Activated CD8-positive, alpha-beta memory T cell treated with anti-CD3 and anti-CD28 coated beads for 36 hours (primary cell): ENCODE results near the gene CAPN3. TPM values are rescaled to one million over a fixed set of nuclear protein-coding genes. Genes with fewer than 3 reads are reported as not detected.
"Not testable (repeated sequence)": the region's sequence is repeated elsewhere in the genome, so short reads cannot be mapped to it uniquely, and the experiment has no call there.

Experiments used
- CTCF ChIA-PET: fragments of 350-600 bp; sonication (Branson Sonifier 250); formaldehyde crosslinking; loops from one replicate; lab custom pipeline; 2021; ENCODE audit warnings: antibody characterized with exemption; lab: Charles Lee
- POLR2A ChIA-PET: fragments of 350-600 bp; sonication (Branson Sonifier 250); formaldehyde crosslinking; loops from one replicate; lab custom pipeline; 2021; ENCODE audit warnings: antibody characterized with exemption; lab: Charles Lee
- total RNA-seq, 2 experiments: library from RNA; stranded (reverse); gene quantifications; one replicate each; pipeline ENCODE4 v1.2.3, GENCODE V29; 2021

Gene CAPN3
- total RNA-seq = 1 to 10 TPM; 2.5 to 3.2 TPM

DNA sequence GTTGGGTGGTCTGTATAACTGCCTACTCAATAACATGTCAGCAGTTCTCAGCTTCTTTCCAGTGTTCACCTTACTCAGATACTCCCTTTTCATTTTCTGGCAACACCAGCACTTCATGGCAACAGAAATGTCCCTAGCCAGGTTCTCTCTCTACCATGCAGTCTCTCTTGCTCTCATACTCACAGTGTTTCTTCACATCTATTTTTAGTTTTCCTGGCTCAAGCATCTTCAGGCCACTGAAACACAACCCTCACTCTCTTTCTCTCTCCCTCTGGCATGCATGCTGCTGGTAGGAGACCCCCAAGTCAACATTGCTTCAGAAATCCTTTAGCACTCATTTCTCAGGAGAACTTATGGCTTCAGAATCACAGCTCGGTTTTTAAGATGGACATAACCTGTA is at the start of gene CAPN3:
CAPN3 (plus strand) TSS at position 253 of the 400 bp plus-strand sequence. CDS start 305 bp downstream, outside the sequence.
- ChIA-PET POLR2A (no interaction called here), CTCF (no interaction called here)

DNA sequence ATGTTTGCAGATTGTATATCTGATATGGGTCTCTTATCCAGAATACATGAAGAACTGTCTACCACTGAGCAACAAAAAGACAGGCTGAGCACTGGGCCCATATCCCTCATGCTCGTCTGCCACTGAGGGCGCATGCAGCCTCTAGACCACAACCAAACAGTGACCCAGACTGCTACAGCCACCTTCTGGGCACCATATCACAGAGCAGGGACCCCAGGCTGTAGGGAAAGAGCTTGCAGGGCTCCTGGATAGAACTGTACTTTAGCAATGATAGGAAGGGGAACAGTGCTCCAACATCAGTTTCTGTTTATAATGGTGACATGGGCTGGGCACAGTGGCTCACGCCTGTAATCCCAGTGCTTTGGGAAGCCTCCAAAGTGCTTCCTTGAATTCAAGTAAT is 45.8 kb upstream of the CAPN3 start:
- CTCF ChIA-PET = no interaction called here
- POLR2A ChIA-PET = interaction anchor here (0.6 kb wide), 1 partner anchor 99 kb away, joined by 3 read pairs; no protein-coding TSS in a partner anchor

DNA sequence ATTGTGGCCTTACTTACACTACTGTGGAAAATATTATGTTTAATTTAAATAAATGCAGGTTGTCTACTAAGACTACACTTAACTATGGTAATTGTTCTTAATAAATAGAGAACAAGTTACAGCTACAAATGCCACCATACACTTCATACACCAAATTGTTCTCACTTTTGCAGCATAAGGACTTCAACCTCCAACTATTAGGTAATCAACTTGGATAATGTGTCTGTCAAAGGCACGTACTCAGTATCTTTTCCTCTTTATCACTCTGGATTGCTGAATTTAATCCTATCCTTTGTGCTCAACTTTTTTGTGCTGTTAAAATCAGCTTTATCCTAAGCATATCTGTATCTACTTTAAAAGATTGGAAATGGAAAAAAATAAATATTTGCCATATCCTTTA is 44.5 kb upstream of the CAPN3 start:
- ChIA-PET CTCF (no interaction called here), POLR2A (no interaction called here)

DNA sequence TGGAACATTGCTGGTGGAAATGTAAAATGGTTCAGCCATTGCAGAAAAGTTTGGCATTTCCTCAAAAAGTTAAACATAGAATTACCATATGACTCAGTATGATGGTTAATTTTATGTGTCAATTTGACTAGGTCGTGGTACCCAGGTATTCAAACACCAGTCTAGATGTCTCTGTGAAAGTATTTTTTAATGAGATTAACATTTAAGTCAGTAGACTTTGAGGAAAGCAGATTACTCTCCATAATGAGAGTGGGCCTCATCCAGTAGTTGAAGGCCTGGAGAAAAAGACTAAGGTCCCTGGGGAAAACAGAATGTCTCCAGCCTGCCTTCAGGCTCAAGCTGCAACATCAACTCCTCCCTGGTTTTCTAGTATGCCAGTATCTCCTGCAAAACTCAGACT is 43.8 kb upstream of the CAPN3 start:
- CTCF ChIA-PET = no interaction called here

DNA sequence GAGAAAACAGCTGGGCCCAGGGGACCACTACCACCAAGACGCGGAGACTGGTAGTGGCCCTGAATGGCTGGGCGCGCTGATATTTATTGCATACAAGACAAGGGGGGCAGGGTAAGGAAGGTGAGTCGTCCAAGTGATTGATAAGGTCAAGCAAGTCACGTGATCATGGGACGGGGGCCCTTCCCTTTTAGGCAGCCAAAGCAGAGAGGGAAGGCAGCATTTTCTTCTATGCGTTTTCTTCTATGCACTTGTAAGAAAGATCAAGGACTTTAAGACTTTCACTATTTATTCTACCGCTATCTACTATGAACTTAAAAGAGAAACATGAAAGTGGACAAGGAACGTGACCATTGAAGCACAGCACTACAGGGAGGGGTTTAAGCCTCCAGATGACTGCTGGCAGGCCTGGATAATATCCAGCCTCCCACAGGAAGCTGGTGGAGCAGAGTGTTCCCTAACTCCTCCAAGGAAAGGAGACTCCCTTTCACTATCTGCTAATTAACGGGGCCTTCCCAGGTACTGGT is 43.0 kb upstream of the CAPN3 start:
- CTCF ChIA-PET, POLR2A ChIA-PET: not testable (repeated sequence)

More for the DNA sequence above, 43.8 kb upstream of the CAPN3 start:
- POLR2A ChIA-PET = no interaction called here

DNA sequence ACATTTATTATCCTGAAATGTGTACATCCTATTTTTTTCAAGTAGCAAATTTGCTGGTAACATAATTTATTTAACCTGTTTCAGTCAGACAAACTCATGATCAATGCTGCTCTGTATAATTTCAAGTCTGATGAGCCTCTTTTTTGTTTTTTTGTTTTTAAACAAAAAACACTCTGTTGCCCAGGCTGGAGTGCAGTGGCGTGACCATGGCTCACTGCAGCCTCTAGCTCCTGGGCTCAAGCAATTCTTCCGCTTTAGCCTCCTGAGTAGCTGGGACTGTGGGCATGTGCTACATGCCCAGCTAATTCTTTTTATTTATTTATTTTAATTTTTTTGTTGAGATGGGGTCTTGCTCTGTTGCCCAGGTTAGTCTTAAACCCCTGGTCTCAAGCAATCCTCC is 40.1 kb upstream of the CAPN3 start:
- ChIA-PET CTCF (no interaction called here), POLR2A (no interaction called here)

DNA sequence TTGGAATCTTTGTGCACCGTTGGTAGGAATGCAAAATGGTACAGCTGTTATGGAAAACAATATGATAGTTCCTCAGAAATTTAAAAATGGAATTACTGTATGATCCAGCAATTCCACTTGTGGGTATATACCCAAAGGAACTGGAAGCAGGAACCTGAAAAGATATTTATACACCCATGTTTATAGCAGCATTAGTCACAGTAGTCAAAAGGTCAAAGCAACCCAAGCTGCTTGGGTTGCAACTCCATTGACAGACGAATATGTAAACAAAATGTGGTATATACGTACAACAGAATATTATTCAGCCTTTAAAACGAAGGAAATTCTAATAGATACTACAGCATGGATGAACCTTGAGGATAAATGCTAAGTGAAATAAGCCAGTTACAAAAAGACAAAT is 35.0 kb upstream of the CAPN3 start:
- CTCF ChIA-PET = no interaction called here
- POLR2A ChIA-PET = no interaction called here

DNA sequence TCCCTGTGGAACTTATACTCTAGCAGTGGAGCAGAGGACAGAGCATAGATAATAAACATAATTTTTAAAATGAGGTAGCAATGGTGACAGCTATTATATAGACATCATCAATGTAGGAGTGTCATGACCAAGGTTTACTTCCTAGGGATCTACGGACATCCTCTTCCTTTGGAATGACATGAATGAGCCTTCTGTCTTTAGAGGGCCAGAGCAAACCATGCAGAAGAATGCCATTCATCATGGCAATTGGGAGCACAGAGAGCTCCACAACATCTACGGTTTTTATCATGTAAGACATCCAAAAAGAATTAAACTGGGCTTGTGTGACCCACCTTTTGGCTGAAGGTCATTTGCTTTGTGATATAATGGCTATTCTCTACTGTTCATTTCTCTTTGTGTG is 30.1 kb upstream of the CAPN3 start:
- ChIA-PET CTCF (no interaction called here), POLR2A (no interaction called here)

DNA sequence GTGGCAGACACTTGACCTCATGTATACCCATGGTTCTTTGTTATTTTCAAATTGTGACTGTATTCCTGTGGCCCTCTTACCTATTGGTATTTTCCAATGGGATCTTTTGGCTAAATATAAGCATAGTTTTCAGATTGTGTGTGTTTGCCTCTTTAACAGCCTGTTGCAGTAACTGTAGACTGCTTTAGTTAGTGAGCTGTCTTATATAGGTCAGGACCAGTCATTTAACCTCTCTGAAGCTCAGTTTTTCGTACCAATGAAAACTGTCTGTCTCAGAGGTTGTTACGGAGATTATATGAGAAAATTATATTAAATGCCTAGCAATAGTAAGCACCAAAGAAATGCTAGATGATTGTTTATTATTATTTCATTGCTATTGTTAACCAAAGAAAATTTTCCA is 29.3 kb upstream of the CAPN3 start:
- ChIA-PET POLR2A (no interaction called here), CTCF (no interaction called here)

DNA sequence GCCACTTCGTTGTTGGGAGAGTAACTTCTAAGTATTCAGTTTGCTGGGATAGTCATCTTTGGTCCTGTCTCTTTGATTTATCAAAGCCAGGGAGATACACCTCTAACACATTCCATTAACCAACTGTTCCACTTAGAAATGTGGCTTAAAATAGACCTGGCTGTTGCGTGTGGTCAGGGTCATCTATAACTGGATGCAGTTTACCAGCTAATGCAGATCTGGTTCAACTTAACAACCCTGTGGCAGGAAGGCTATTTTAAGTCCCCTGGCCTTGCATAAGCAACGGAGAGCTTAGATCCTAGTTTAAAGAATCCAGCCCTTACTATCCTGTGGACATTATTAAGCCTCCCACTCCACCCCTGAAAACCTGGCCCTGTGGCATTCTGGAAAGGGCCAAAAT is 28.1 kb upstream of the CAPN3 start:
- CTCF ChIA-PET = interaction anchor here (0.7 kb wide), 1 partner anchor 78 kb away, joined by 4 read pairs; no protein-coding TSS in a partner anchor

DNA sequence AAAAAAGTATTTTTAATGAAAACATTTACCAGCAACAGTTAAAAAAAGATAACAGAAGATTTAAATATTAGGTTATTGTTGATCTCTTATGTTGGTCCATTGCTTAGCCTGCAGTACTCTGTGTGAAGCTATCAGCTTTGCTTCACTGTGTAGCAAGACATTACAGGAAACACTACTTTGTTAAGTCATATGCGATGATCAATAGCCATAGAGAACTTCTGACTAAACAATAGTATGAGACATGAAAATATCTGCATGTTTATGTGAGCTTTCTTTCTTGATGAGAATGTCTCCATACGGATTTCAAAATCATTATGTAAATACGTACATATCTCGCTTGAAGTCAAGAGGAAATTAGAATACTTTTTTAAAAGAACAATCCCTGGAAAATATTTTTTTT is 27.0 kb upstream of the CAPN3 start:
- POLR2A ChIA-PET = no interaction called here
- CTCF ChIA-PET = no interaction called here

More for the DNA sequence above, 28.1 kb upstream of the CAPN3 start:
- POLR2A ChIA-PET = no interaction called here

DNA sequence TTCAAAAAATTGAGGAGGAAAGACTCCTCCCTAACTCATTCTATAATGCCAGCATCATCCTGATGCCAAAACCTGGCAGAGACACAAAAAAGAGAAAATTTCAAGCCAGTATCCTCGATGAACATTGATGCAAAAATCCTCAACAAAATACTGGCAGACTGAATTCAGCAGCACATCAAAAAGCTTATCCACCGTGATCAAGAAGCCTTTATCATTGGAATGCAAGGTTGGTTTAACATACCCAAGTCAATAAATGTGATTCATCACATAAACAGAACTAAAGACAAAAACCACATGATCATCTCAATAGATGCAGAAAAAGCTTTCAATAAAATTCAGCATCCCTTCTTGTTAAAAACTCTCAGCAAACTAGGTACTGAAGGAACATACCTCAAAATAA is 24.2 kb upstream of the CAPN3 start:
- ChIA-PET POLR2A (no interaction called here), CTCF (interaction anchor here (1.2 kb wide), 1 partner anchor 137 kb away, joined by 3 read pairs; no protein-coding TSS in a partner anchor)

DNA sequence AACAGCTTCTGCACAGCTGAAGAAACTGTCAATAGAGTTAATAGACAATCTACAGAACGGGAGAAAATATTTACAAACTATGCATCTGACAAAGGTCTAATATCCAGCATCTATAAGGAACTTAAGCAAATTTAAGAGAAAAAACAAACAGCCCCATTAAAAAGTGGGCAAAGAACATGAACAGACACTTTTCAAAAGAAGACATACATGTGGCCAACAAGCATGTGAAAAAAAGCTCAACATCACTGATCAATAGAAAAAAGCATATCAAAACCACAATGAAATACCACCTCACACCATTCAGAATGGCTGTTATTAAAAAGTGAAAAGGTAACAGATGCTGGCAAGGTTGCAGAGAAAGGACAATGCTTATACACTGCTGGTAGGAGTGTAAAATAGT is 22.7 kb upstream of the CAPN3 start:
- CTCF ChIA-PET = interaction anchor here (0.7 kb wide), 1 partner anchor 359 kb away, joined by 3 read pairs; no protein-coding TSS in a partner anchor
- POLR2A ChIA-PET = not testable (repeated sequence)

DNA sequence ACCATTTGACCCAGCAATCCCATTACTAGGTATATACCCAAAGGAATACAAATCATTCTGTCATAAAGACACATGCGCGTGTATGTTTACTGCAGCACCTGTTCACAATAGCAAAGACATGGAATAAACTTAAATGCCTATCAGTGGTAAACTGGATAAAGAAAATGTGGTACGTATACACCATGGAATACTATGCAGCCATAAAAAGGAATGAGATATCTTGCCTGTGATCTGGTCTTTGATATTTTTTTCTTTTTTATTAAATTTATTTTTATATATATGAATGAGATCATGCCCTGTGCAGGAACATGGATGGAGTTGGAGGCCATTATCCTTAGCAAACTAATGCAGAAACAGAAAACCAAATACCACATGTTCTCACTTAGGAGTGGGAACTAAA is 22.2 kb upstream of the CAPN3 start:
- CTCF ChIA-PET, POLR2A ChIA-PET: not testable (repeated sequence)

DNA sequence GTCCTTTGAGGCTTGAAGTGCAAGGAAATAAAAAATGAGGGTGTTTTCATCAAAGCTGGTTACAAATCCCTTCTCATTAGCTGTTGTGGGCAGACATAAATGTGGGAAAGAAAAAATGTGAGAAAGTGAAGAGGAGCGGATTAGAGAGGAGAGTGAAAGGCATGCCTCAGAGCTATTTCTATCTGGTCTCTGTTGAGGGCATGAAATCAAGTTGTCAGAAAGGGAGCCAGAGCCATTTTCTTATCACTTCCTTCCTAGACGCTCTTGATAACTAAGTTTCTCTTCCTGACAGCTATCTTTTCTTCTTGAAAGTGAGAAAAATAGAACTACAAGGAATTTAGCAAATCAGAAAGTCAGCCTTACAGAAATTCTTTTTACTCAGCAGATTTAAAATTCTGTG is 20.8 kb upstream of the CAPN3 start:
- ChIA-PET POLR2A (no interaction called here), CTCF (no interaction called here)

DNA sequence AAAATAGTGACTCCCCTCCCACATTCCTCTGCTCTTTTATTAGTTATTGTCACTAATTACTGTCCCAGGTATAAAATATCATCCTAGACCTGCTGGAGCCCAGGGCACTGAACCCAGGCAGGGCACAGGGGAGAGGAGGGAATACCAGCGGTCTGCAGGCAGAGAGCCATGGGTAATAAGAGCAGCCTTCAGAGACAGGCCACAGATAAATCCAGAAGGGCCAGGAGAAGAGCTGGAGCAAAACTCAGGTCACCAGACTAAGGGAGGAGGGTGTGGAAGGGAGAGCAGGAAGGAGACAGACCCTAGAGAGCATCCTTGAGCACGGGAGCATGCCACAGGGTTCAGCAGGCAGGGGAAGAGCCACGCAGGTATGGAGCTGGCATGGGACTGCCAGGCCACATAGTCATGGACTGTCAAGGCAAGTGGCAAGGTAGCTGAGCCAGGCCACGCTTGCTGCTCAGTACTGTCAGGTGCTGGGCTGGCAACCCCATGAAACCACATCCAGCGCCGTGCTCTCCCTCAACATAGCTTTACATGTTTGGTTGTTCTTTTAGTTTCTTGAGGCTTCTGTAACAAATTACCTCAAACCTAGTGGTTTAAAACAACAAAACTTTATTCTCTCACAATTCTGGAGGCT is 15.6 kb upstream of the CAPN3 start:
- POLR2A ChIA-PET = no interaction called here
- CTCF ChIA-PET = interaction anchor here (0.5 kb wide), 1 partner anchor 1200 kb away, joined by 4 read pairs; no protein-coding TSS in a partner anchor

DNA sequence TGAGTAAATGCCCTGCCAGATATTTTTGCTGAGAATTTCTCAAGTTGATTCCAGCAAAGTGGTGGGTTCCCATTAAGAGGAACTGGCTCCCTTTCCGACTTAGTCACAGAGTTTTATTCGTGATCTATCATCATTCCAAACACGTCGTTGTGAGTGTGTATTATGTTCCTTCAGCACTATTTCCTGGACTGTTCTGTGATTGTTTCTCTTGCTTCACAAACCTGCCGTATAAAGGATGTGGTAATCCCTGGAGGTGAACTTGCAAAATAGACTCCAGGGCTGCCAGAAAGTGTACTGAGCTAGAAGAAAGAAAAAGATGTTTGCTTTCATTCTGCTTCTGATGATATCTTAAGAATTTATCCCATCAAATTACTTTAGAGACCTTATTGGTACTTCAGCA is 14.5 kb upstream of the CAPN3 start:
- ChIA-PET POLR2A (no interaction called here), CTCF (no interaction called here)

DNA sequence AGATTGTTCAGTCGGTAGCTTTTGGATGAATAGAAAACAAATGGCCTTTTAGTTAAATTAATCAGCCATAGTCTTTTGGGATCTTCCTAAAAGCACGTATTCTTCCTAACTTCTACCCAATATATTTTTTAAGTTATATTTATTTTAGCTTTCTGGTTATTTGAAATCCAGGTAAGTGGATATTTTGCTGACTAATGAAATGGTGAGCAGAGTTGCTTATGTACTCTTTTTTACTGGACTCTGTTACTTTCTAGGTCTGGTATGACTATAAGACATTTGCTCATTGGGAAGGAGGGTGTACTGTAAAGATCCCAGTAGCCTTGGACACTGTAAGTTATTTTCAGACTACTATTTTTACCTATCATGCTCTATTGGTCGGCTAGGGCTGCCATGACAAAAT is 13.8 kb upstream of the CAPN3 start:
- ChIA-PET CTCF (no interaction called here), POLR2A (no interaction called here)

DNA sequence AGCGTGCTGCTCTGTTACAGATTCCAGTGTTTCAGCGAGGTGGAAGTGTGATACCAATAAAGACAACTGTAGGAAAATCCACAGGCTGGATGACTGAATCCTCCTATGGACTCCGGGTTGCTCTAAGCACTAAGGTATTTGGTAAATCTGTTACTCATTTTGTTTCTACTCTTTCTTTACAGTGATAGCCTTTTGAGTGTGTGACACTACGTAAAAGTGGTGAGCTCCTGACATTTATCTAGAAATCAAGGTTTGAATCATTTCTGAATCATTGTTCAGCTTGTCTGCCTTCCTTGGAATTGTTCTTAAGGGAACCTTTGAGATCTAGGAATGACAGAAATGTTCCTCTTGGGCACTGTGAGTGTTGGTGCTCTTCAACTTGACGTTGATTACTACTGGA is 11.2 kb upstream of the CAPN3 start:
- POLR2A ChIA-PET = no interaction called here
- CTCF ChIA-PET = no interaction called here

DNA sequence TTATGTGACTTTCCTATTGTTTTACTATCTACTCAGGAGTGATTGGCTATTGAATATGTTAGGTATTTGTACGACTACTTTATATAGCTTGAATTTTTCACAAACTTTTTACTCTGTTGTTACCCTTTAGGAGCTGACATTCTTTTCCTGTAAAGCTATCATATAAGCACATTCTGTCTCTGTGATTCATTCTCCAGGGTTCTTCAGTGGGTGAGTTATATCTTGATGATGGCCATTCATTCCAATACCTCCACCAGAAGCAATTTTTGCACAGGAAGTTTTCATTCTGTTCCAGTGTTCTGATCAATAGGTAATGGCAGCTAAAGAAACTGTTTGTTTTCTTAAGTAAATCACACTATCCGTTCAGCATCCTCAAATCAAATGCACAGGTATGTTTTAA is 10.1 kb upstream of the CAPN3 start:
- CTCF ChIA-PET = no interaction called here
- POLR2A ChIA-PET = no interaction called here

DNA sequence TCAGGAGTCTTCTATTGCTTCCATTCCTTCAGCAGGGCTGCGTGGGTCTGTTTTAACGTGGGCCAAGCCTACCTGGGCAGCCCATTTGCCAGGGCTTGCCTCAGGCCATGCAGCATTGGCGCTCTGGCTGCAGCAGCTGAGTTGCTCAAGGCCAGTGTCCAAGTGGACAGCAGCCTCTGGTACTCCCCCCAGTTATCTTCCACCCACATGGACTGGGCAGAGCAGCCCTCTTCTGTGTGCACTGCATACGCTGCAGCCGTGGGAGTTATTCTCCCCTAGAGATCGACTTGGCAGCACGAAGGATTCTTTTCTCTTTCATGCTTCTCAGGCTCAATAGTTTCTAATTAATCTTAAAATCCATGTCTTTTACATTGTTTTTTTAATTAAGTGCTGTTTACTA is 6.9 kb upstream of the CAPN3 start:
- ChIA-PET CTCF (no interaction called here), POLR2A (no interaction called here)
